Kidney (tissue), 14 donors: ENCODE measurements around the gene ARID1B. TPM values are rescaled to one million over a fixed set of nuclear protein-coding genes. Genes with fewer than 3 reads are reported as not detected.
A peak's percentile ranks its signal among the peaks of the same experiment; 100 is the strongest.

Experiments used
- DNase-seq, 5 donors: peaks; one replicate each; pipeline ENCODE4 v3.0.0-alpha.2; 2013 to 2020
- FAIRE-seq: peaks from 2 replicates; lab custom pipeline; 2012; peaks lifted over from hg19 to GRCh38; lab: Jason Lieb, UNC
- H3K27ac ChIP-seq, 2 donors: one replicate each; pipeline ENCODE4 v1.7.0; 2013; ENCODE audit warnings: low read depth in 2 of 2, low read length in 2 of 2, inconsistent platforms in 1 of 2
- H3K27me3 ChIP-seq: one replicate; pipeline ENCODE4 v1.7.1; 2013; ENCODE audit warnings: low read length, inconsistent platforms; ENCODE audit not compliant: control insufficient read depth, insufficient read depth
- H3K36me3 ChIP-seq, 3 donors: one replicate each; pipeline versions ENCODE4 v1.7.0 to v1.7.1; 2013; ENCODE audit warnings: low read length in 3 of 3, control low read depth in 1 of 3, inconsistent platforms in 1 of 3; ENCODE audit not compliant: insufficient read depth in 3 of 3, control insufficient read depth in 2 of 3
- H3K4me1 ChIP-seq, 3 donors: one replicate each; pipeline versions ENCODE4 v1.7.0 to v1.7.1; 2013; ENCODE audit warnings: low read length in 3 of 3, inconsistent platforms in 1 of 3, low read depth in 1 of 3; ENCODE audit not compliant: control insufficient read depth in 2 of 3, insufficient read depth in 2 of 3
- H3K4me3 ChIP-seq, 3 donors: one replicate each; pipeline versions ENCODE4 v1.7.0 to v1.8.1; 2013; ENCODE audit warnings: low read length in 3 of 3, control low read depth in 1 of 3, inconsistent platforms in 1 of 3
- H3K9ac ChIP-seq, 3 donors: one replicate each; pipeline versions ENCODE4 v1.7.0 to v1.7.1; 2013; ENCODE audit warnings: low read length in 3 of 3, control low read depth in 1 of 3, inconsistent platforms in 1 of 3
- H3K9me3 ChIP-seq, 3 donors: one replicate each; pipeline versions ENCODE4 v1.7.0 to v1.7.1; 2013; ENCODE audit warnings: low read length in 3 of 3, control low read depth in 1 of 3, inconsistent platforms in 1 of 3; ENCODE audit not compliant: control insufficient read depth in 2 of 3, insufficient read depth in 1 of 3
- intact Hi-C: fragments of 100-400 bp; cut with DNase I; formaldehyde crosslinking; loops from one replicate; pipeline ENCODE4 v1.11.1; 2022
- polyA plus RNA-seq: library from polyadenylated mRNA; stranded (reverse); fragments of 350-450 nt; fragmentation: Illumina TruSeq; extraction: RNeasy Lipid Tissue Mini Kit (QIAGEN cat#74804); gene quantifications from one replicate; pipeline ENCODE4 v1.2.3, GENCODE V29; 2014; ENCODE audit warnings: low read depth, low replicate concordance; ENCODE audit not compliant: insufficient read depth
- total RNA-seq: library from RNA; stranded (reverse); fragmentation: NEBNext Ultra II Directional; extraction: Animal tissue kit (Norgen Biotek cat#: 25700); gene quantifications from one replicate; pipeline ENCODE4 v1.2.1, GENCODE V29; 2021
- TF ChIP-seq, protein P1 (sequence below): IDR thresholded peaks from 3 replicates; pipeline ENCODE4 v1.5.1; 2012; ENCODE audit warnings: mild to moderate bottlenecking, moderate library complexity, borderline replicate concordance; ENCODE audit not compliant: insufficient read depth; ENCODE audit errors: extremely low read depth
- donor health status: control.
- donor health status: control.
- donor health status: control.
- donor health status: control.
- donor health status: control.
- donor health status: DM: yes; HTN: yes; CAD: no.
- donor health status: Normal renal cell carcinoma (clear cell type).

The ARID1B gene
- total and polyA plus RNA-seq, 2 donors from 2014 or later, result 16.4 to 110 TPM

DNA sequence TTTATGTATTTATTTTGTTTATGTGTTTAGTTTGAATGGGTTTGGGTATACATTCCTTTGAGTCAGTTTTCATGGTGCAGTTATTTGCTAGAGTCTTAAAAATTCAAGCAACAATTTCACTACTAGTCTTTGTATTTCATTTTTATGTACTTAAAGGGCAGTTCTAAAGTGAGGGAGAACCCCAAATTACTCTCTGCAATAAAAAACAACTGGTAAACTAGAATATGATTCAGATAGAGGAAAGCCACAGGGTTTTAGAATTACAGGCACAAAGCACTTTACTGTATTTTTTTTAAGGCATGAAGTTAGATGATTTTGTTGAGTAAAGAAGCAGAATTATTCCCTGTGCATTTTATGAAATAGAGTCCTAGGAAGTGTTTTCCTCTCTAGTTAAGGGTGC is 183.3 kb downstream of the ARID1B start:
- Histone ChIP-seq H3K27ac (no peak overlapping the region), H3K9me3 (no peaks in the 10 kb centered on the region), H3K27me3 (no peaks in the 10 kb centered on the region), H3K9ac (no peak overlapping the region), H3K36me3 (no peaks in the 10 kb centered on the region), H3K4me1 (peaks cover 0 to 19% (median 16%) of the 10 kb centered on the region in 3 donors), H3K4me3 (no peak overlapping the region)
- FAIRE-seq, result no peak
- no peak for DNase-seq
- TF ChIP-seq, protein P1, sequence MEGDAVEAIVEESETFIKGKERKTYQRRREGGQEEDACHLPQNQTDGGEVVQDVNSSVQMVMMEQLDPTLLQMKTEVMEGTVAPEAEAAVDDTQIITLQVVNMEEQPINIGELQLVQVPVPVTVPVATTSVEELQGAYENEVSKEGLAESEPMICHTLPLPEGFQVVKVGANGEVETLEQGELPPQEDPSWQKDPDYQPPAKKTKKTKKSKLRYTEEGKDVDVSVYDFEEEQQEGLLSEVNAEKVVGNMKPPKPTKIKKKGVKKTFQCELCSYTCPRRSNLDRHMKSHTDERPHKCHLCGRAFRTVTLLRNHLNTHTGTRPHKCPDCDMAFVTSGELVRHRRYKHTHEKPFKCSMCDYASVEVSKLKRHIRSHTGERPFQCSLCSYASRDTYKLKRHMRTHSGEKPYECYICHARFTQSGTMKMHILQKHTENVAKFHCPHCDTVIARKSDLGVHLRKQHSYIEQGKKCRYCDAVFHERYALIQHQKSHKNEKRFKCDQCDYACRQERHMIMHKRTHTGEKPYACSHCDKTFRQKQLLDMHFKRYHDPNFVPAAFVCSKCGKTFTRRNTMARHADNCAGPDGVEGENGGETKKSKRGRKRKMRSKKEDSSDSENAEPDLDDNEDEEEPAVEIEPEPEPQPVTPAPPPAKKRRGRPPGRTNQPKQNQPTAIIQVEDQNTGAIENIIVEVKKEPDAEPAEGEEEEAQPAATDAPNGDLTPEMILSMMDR, result no peak
- intact Hi-C loops, result no loop called here

DNA sequence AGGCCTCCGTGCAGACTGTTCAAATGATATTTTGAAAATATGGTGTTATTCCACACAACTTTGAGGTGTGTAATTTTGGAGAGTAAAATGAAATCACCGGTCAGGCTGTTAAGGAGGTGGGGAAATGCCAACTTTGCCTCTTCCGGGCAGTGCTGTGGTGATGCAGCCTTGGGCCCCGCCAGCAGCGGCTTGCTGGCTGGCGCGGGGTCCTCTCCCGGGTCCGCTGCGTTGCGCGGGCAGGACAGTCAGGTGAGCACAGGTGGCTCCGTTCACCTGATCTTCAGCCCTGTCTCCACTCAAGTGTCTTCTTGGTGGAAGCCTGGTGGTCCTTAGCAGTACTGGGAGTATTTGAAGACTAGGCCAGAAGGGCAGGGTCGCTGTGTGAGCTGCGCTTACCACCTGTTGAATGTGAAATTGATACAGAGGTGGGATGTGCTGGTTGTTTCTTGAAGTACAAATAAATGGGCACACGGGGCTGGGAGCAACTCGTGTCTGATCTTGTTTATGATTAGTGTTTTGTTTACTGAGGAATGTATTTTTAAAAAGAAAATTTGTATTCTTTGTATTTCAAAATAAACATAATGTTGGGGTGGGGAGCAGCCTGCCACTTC is 184.2 kb downstream of the ARID1B start:
- Histone ChIP-seq H3K9ac (no peak overlapping the region), H3K27me3 (no peaks in the 10 kb centered on the region), H3K4me1 (peaks cover 0 to 10% (median 8%) of the 10 kb centered on the region in 3 donors), H3K36me3 (no peaks in the 10 kb centered on the region), H3K27ac (no peak overlapping the region), H3K4me3 (no peak overlapping the region), H3K9me3 (no peaks in the 10 kb centered on the region)
- FAIRE-seq, result no peak
- intact Hi-C loops, result no loop called here
- no peak for DNase-seq
- TF ChIP-seq, protein P1, result no peak

DNA sequence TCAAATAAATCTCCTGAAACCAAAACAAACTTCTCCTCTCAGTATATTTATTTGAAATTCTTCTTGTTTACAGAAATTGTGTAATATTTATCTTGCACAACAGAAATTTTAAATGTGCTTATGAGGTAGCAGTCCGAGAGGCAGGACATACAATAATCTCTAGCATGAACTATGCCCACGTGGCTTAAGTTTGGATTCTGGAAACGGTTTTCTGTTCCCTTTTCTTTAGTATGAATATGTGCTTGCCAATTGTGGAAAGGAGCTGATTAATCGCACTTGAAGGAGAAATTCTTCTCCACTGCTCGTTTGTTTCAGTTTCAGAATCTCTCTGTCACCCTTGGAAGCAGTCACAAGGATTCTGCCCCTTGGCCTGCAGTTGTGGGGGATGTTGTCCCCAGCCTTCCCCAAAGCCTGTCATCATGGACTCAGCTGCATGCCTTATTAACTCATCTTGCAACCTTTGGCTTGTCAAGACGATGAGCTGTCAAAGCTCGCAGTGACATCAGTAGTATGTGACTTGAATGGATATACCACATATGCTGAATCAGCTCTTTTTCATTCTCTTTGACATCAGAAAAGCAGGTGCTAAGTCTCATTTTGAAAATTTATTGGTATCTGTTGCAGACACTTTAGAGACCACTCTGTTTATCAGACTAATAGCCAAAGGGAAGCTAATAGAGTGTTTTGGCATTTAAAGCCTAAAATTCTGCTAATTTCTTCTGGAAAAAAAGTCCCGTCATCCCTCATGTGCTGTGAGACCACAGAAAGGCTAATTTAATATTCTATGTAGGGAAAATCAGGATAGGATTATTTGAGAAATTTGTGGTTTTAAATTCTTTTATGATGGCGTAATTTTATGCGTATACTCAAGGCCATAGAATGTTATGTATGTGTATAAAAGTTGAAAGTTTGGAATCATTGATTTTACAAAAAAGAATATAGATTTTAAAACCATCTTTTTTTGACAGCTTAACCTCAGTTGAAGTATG is 186.8 kb downstream of the ARID1B start:
- FAIRE-seq (no peak), DNase-seq (peak in 1 of 5 donors; percentile 43)
- intact Hi-C loops, result no loop called here
- Histone ChIP-seq H3K4me1 (peaks cover 0 to 7% (median under 1%) of the 10 kb centered on the region in 3 donors), H3K9me3 (no peaks in the 10 kb centered on the region), H3K36me3 (no peaks in the 10 kb centered on the region), H3K27ac (no peak overlapping the region), H3K27me3 (no peaks in the 10 kb centered on the region), H3K4me3 (peak overlapping the region in 2 of 3 donors; percentile 20 to 45), H3K9ac (no peak overlapping the region)
- TF ChIP-seq, protein P1, result no peak
